Transverse colon (tissue), 4 donors: ENCODE results near the gene NR1D1.

Experiments used
- CTCF ChIP-seq, 5 experiments: fragments of 200-600 bp in 3 of 5; fragments of 450-650 bp in 2 of 5; sonication (generic) in 3 of 5; IDR thresholded peaks; 1 replicate in 2 of 5; 2 replicates in 3 of 5; pipeline ENCODE4 v1.5.1; 2016 to 2017; ENCODE audit warnings: antibody characterized with exemption in 5 of 5, inconsistent platforms in 3 of 5, mild to moderate bottlenecking in 2 of 5, moderate library complexity in 1 of 5
- EP300 ChIP-seq: sonication (generic); formaldehyde crosslinking; IDR thresholded peaks from one replicate; pipeline ENCODE4 v1.6.1; 2017; ENCODE audit warnings: antibody characterized with exemption, low read depth
- POLR2A ChIP-seq: fragments of 450-650 bp; IDR thresholded peaks from one replicate; pipeline ENCODE4 v1.6.1; 2016; ENCODE audit warnings: antibody characterized with exemption, mild to moderate bottlenecking, moderate library complexity
- POLR2AphosphoS5 ChIP-seq, 3 donors: sonication (generic); formaldehyde crosslinking; IDR thresholded peaks; one replicate each; pipeline ENCODE4 v1.6.1; 2016; ENCODE audit warnings: antibody characterized with exemption in 3 of 3

GRCh38 chr17:40068129-40068581 lies 32.2 kb downstream of the NR1D1 start:
- TF ChIP-seq CTCF (IDR thresholded peaks at IDR 0.05) (no peak), POLR2AphosphoS5 (IDR thresholded peaks at IDR 0.05) (no peak), POLR2A (no peak), EP300 (no peak)
